Stimulated activated CD8-positive, alpha-beta memory T cell treated with anti-CD3 and anti-CD28 coated beads, Interleukin-4, amount 100 ng/mL, for 48 hours (primary cell): ENCODE measurements around the gene PACSIN2.

Source experiments
- DNase-seq: peaks from one replicate; pipeline ENCODE4 v3.0.0-alpha.2; 2020

PACSIN2 gene

DNA sequence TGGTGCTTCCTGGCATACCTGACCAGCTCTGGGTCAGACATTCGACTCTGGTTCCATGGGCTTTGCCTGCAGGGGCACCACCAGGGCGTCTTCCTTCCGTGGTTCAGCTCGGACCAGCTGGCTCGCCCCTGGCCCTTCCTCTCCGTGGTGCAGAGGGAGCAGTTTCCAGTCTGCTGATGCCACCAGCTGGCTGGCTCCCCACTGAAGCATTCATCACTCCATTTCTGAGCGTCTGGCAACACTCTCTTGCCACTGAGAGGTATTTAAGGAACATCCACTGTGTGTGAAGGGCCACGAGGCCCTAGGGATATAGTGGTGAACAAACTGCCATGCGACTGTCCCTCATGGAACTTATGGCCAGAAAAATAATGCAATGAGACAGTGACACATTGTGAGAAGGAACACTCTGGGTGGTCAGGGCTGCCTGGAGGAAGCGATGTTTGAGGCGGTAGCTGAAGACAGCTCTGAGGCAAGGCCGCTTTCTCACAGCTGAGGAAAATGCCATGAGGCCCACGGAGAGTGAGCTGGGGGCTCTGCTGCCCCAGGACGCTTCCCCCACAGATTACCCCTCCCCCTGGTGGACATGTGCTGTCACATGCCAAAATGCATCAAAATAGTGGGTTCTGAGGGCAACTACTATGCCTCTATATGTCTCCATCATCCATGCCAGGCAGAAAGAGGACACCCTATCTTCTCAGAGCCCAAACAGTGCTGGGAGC, 113.0 kb downstream of the PACSIN2 start:
- DNase-seq, result no peak

- no peak for DNase-seq
Observed at GRCh38 chr22:42897960-42898359, 117.0 kb downstream of the PACSIN2 start.

GRCh38 chr22:42895541-42895981, 119.4 kb downstream of the PACSIN2 start:
- no peak for DNase-seq

GRCh38 chr22:42895087-42895486, 119.9 kb downstream of the PACSIN2 start:
- no peak for DNase-seq

DNA sequence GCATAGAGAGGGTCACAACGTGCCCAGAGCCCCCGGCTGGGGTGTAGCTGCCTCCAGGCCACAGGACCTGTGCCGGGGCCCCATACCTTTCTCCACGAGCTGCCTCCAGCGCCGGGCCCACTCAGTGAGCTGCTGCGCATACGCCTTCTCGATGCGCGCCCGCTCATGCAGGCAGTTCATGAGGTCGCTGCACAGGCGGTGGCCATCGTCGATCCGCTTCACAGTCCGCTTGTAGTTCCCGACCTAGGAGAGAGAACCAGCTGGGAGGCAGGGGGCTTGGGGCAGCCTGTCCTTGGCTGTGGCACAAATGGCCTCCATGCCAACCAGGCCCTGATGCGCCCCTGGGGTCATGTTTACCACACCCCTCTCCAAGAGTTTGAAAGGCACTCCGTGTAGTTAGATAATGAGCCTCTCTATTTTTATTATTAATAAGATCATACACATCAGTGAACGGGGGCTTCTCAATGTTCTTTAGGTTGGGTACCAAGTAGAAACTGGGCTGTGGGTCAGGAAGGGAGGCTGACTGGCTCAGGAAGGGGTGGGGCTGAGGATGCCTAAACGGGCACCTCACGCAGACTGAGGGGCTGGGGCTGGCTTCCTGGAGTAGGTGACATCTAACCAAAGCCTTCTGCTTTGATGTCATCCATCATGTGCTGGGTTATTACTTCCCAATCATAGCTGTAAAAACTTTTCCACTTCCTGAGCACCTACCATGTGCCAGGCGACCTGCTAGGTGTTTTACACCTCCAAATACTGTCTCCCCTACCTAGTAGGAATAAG, 121.4 kb downstream of the PACSIN2 start:
- DNase-seq, result no peak

- no peak for DNase-seq
Observed at GRCh38 chr22:42892571-42893316, 122.2 kb downstream of the PACSIN2 start.

DNA sequence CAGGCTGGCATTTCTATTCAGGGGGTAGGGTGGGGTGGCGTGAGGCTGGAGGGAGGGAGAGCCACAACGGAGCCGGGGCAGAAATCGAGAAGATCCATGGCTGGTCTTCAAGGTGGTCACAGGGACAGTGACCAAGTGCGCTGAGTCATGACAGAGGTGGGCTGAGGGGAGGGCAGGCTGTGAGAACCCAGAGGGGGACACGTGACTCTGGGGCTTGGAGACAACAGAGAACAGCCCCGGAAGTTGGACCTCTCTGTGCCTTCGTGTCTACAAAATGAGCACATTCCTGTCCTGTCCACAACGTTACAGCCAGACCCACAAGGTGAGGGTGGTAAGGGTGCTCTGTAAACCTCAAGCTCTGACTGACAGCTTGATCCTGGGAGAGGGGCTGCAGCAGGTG, 122.8 kb downstream of the PACSIN2 start:
- DNase-seq, result no peak

- no peak for DNase-seq
Observed at GRCh38 chr22:42891696-42892095, 123.3 kb downstream of the PACSIN2 start.

GRCh38 chr22:42891008-42891407, 123.9 kb downstream of the PACSIN2 start:
- DNase-seq, result no peak

- DNase-seq, result no peak
Observed at GRCh38 chr22:42889304-42889703, 125.6 kb downstream of the PACSIN2 start.

DNA sequence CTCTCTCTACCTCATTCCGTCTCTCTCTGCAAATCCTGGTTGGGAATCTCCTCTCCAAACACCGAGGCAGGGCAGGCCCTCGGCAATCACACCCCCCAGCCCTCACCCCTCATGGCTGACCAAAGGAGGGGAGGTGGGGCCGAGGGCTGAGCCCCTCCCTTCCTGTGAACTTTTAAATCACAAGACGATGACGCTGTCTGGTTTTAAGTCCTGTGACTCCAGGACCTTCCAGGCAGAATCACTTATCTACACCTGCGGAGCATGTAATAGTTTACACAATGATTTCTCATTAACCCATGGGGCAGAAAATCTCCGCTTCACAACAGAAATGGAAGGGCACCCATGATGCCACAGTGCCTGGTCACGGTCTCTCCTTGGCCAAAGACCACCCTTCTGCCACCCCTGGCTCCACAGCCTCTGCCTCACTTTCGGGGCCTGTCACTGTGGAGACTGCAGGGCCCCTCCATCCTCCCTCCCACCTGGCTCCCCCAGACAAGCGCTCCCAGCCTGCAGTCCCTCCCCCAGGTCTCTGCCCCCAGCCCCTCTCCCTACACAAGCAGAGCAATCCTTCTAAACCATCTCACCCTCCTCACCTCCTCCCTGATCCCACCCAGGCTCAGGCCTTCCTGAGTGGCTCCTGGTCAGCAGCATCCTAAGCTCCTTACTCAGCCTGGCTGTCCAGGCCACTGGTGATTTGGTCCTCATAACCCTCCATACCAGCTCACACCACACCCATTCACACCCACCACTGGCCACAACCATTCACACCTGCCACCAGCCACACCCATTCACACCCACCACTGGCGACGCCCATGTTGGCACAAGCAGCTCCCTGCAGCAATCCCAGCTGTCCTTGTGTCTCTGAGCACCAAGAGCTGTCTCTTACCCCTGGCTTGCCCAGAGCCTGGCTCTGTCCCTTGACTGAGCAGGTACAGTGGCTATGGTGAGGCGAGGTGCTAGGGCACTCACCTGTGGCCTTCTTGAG, 127.1 kb downstream of the PACSIN2 start:
- no peak for DNase-seq

- DNase-seq, result no peak
Observed at GRCh38 chr22:42887120-42887519, 127.8 kb downstream of the PACSIN2 start.

GRCh38 chr22:42885446-42885845, 129.5 kb downstream of the PACSIN2 start:
- no peak for DNase-seq

DNA sequence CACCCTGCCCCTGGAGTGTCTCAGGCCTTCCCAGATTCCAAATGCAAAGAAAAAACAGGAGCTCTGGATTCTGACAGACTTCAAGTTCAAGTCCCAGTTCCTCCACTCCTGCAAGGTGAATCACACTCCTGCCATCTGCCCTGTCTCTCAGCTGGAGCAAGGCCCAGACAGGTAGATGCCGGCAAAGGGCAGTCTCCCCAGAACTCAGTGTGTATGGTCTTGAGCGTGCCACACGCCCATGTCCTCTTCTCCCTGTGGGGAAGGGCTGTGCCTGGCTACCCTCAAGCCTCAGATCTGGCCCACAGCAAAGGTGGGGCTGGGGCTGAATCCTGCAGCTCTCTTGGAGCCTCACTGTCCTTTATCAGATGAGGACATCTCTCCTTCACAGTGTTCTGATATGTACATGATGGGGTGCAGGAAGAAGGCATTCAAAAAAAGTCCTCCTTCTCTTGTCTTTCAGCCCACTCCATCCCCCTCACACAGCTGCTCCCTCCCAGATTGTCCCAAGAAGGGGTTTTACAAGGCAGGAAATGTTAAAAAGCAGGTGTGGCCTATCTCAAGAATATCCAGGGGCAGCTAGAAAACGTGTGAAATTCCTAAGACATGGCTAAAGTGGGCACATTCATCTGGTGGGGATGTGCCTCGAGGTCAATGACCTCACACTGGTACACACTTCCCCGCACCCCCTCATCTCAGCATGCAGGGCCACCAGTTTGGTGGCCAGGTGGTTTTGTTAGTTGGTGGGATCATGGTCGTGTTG, 130.2 kb downstream of the PACSIN2 start:
- no peak for DNase-seq

DNA sequence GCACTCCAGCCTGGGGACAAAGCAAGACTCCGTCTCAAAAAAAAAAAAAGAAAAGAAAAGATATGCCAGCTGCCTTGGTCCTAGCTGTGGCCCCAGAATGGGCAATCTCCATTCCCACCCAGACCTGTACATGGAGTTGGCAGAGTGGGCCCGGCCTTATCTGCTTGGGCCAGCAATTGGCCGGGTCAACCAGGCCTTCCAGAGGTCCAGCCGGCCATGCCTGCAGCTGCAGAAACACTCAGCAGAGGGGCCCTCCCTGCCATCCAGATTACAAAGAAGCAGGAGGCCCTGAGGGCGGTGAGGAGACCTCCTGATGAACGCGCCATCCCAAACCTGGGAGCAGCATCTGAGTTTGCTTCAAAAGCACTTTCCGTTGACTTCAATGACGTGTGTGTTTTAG, 131.0 kb downstream of the PACSIN2 start:
- no peak for DNase-seq

DNA sequence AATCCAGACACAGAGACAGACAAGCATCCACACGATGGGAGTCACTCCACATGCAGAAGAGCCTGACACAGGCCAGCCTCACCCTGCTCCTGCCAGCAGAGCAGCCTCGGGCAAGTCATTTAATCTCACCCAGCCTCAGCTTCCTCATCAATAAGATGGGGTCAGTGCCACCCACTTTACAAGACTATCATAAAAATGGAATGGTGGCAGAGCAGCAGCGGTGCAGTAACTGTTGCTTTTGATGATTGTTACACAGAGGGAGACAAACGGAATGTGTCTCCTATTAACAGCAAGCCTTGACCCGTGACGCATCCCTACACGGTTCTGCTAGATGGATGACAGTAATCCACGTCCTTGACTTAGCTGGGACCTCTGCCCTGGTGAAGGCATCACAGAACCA, 131.8 kb downstream of the PACSIN2 start:
- DNase-seq, result no peak

DNA sequence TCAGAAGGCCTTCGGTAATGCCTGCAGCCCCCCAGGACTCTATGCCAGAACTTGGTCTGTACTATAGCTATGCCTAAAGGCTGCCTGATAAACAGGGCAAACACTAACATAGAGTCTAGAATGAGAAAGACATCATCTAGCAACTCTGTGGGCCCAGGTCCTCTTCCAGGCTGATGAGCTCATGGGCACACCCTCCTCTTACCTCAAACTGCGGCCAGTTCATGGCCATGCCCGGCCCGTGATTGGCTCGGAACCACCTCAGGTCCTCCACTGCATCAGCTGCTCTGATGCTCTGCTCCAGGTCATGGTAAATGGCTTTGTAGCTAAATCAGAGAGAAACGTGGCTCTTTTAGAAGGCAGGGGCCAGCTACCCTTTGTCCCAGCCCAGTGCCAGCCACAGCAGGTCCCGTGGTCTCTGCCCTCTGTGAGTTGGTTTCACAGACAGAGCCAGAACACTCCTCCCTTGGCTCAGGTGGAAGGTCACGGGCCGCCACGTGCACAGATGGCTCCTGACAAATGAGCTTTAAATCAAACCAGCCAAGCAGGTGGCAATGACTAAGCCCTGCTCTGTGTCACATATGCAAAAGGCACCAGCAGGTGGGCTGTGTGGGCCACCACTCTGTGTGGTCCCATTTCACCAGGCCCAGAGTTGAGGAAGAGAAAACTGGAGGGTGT, 132.8 kb downstream of the PACSIN2 start:
- DNase-seq, result no peak

GRCh38 chr22:42881298-42881697, 133.7 kb downstream of the PACSIN2 start:
- no peak for DNase-seq

GRCh38 chr22:42880815-42881214, 134.1 kb downstream of the PACSIN2 start:
- DNase-seq, result no peak

- no peak for DNase-seq
Observed at GRCh38 chr22:42879371-42880021, 135.5 kb downstream of the PACSIN2 start.
